OCI-M1 (cell line): ENCODE results near the gene CFAP157.

Experiments
- DNase-seq: peaks from one replicate; lab custom pipeline; 2025; lab: John Stamatoyannopoulos, UW

The CFAP157 gene

DNA sequence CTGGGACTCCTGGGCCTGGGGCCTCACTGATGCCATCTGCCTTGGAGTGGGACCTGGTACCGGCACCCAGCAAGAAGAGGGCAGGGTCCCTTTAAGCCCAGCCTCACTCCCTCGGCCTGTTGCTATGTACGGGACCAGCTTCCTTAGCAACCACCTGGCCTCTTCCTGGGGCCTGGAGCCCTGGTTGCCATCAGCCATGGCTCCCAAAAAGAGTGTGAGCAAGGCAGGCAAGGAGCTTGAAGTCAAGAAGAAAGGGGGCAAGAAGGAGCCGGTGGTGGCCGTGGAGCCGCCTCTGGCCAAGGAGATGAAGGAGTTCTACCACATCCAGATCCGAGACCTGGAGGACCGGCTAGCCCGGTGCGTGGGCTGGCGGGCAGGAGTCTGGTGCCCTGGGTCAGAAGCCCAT, at the start of gene CFAP157:
CFAP157 (plus strand) TSS at position 153 of the 406 bp plus-strand sequence; CDS start at position 197, 44 bp downstream.
- no peak for DNase-seq

DNA sequence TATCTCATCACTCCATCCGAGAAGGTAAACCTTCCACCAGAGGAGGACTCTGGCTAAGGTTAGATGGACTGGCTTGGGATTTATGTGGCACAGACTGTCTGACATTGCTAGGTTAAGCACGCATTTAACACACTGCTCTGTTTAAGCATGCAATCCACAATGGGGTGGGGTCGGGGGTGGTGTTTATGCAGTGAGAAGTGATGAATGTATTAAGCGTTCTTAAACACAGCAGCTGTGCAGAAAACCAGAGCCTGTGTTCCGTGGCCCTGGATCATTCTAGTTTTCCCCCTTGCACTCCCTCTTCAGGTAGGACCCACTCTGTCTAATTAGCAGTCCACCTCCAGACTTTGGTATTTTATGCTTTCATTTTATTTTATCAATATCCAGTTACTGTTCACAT, 48.4 kb upstream of the CFAP157 start:
- no peak for DNase-seq

DNA sequence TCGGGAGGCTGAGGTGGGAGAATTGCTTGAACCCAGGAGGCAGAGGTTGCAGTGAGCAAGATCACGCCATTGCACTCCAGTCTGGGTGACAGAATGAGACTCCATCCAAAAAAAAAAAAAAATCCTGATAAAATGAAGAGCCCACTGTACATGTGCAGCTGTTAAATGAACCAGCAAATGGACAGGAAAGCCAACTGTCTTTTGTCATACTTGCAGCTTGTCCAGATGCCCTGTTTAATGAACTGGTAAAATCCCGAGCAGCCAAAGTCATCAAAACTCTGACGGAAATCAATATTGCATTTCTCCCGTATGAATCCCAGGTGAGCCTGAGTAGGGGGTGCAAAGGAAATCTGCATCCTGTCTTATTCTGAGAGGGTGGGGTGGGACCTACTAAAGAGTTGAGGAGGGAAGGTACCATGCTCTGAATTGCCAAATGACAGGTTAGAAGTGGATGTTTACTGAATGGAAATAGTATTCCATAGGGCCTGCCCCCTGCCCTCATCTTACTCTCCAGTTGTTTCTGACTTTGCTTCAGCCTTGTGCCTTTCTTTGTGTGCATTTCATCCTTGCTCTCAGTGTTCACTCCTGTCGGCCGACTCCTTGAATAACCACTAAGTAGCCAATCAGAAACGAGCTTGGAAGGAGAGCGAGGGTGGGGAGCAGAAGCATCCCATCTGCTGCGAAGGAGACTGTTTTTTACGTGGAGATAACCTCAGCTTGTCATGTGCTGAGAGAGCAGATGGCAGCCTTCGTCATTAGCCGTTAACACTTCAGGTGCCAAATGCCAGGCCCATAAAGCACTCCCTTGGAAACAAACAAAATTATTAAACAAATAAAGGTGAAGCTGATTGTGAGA, 45.7 kb upstream of the CFAP157 start:
- no peak for DNase-seq

DNA sequence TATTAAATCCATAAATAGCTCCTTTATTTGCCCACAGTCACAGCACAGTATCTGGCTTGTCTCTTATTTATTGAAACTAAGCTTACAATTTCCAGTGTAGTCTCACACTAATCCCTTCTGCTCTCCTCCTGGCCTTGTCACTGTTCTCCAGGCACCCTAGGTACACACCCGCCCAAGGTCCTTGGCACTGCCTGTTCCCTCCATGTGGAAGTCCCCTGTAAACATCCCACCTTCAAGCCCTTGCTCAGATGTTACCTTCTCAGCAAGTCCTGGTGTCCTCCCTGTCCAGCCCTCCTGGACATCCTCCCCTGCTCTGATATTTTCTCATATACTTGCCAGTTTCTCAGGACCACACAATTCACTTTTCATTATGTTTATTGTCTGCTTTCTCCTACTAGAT, 44.2 kb upstream of the CFAP157 start:
- no peak for DNase-seq

DNA sequence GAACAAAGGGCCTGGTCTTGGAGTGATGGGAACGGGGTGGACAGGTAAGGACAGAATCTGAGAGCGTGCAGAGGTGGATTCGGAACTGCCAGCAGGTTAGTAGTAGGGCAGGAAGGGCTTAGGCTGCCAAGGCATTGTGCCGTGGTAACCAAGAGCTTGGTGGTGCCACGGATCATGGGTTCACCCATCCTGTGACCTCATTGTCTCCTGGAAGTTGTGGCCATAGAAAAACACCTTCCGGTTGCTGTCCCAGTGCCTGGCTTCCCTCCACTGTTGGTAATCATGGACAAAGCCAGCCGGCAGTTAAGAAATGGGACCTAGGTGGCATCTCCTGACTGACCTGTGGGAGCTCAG, 42.5 kb upstream of the CFAP157 start:
- DNase-seq: no peak

DNA sequence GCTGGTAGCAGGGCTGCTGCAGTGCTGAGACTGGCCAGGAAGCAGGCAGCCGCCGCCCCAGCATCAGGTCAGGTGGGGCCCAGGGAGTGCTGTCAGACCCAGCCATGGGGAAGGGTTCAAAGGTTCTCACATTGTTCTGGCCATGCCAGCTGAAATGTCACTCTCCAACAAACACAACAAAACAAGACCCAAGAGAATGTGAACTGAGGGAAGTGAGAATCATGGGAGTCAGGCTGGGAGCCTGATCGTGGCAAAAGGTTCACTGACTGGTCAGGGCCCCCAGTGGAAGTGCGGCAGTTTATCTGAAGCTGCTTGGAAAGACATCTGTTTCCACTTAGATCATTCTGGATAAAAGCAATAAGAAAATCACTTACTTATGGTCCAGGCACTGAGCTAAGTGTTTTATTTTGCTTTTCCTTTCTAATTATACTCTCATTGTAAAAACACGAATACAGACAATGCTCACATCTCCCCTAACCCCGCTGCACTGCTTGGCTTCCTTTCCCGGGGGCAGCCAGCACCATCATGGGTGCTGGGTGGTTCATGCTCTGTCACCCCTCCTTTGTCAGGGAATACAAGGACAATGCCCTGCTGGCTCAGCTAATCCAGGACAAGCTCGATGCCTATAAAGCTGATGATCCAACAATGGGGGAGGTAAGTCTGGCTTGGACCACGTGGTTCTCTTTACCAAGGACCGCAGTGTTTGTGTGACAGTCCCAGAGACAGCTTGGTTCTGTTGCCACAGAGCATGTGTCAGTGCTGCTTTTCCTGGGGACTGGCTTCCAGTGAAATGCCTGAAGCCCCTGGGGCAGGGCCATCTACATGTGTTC, 41.9 kb upstream of the CFAP157 start:
- DNase-seq: no peak

DNA sequence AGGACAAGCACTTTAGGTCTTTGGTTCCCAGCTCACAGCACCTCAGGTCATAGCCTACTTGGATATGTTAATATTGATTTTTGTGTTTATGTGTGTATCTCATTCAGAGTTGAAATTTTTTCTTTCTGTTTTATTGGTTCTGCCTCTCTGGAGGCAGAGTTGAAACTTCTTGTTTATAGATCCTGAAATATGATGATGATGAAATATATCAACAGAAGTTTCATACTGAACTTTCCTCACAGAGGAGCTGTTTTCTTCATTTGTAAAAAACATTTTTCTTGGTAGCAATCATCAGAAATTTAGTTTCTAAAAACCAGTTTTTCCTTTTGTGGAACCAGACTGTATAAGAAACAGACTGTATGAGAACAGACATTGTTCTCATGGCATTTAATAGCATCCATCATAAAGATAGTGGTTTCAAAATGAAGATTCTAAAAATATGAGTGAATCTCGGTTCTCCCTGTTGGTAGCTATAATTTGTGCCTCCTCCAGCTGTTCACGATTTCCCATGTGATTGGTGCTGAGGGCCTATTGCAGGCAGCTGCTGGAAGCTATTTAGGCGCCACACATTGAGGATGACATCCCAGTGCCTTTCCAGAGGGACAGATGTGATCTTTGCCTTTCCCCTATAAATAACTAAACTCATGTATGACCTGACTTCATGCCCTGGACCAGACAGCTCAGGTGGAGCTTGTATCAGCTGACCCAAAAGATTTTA, 39.5 kb upstream of the CFAP157 start:
- DNase-seq: no peak

DNA sequence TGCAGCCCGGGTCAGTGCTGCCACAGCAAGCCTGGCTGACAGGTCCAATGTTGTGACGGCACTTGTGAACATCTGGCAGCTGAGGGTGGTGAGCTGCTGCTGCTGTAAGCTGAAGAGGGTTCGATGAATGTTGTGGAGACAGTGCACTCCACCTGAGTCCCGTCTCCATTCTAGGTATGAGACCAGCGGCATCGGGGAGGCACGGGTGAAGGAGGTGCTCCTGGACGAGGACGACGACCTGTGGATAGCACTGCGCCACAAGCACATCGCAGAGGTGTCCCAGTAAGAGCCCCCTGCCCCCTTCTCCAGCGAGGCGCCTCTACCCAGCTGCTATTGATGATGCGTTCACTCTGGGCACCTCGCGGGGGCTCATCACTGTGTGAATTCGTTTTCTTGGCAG, 38.9 kb upstream of the CFAP157 start:
- no peak for DNase-seq

DNA sequence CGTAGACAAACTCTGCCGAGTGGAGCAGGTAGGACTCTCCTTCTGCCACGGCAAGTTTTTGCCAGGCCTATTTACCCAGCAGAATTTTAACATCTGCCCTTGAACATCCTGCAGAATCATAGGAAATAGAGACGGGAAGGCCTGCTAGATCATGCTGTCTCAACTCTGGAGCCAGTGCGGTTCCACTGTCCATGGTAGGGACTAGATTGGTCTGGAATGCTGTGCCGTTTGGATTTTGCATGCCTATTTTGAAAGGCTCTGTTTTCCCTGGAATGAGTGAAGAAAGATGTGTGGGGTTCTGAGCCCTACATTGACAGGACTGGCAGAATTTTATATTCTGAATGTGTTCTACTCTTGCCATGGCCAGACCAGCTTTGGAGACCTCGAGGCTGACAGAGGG, 33.6 kb upstream of the CFAP157 start:
- DNase-seq: no peak

DNA sequence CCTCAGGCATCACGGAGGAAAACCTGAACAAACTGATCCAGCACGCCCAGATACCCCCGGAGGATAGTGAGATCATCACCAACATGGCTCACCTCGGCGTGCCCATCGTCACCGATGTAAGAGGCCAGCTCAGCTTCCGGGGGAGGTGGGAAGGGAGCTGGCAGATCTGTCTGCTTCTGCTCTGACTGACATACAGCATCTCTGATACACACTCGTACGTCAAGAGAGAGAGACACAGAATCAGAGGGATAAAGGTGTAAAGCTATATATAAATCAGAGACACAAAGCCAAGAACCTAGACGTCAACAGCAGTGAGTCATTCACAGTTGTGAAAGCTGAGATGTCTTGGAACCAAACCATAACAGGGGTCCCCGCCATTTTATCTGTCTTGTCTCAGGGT, 30.1 kb upstream of the CFAP157 start:
- no peak for DNase-seq

DNA sequence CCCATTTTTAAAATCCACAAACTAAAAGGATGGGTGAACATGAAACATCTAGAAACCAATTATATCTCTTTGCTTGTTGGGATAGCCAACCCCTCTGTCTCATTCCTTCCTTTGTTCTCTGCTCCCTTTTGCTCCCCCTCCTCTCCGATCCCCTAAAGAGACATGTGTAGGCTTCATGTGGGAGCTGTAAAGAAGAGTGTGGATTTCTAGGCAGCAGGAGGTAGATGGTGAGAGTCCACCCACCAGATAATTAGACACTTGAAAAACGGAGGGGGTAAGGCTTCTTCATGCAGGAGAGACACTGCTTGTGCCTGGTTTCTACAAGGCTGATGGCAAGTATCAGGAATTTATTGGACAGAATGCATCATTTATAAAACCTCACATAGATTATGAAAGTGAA, 27.3 kb upstream of the CFAP157 start:
- DNase-seq: no peak

DNA sequence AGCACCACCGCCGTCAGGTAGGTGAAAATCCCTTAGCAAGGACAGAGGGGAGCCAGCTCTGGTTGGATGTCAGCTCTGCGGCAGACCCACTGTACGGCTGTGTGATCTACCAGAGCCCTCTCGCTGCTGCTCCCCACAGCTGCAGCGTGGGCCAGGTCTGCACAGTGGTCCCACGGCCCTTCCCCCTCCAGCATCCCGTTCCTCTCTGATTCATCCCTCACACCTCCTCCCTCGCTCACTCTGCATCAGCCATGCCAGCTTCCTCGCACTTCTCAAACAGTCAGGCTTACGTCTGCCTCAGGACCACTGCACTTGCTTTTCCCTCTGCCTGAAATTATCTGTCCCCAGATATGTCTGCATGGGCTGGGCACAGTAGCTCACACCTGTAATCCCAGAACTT, 26.6 kb upstream of the CFAP157 start:
- DNase-seq: no peak

DNA sequence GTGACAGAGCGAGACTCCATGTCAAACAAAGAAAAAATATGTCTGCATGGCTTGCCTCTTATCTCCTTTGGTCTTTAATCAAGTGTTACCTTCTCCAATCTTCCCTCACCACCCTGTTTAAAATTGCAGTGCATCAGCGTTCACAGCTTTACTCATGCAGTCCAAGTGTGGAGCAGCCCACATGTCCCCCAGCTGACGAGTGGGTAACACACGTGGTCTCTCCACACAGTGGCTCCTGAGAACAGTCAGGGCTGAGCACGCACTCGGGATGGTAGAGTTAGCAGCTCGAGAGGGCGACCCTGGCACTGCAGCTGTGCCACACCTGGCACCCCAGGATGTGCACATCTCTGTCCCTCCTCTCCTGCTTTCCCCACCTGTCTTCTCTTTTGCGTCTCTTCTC, 25.9 kb upstream of the CFAP157 start:
- DNase-seq: no peak

DNA sequence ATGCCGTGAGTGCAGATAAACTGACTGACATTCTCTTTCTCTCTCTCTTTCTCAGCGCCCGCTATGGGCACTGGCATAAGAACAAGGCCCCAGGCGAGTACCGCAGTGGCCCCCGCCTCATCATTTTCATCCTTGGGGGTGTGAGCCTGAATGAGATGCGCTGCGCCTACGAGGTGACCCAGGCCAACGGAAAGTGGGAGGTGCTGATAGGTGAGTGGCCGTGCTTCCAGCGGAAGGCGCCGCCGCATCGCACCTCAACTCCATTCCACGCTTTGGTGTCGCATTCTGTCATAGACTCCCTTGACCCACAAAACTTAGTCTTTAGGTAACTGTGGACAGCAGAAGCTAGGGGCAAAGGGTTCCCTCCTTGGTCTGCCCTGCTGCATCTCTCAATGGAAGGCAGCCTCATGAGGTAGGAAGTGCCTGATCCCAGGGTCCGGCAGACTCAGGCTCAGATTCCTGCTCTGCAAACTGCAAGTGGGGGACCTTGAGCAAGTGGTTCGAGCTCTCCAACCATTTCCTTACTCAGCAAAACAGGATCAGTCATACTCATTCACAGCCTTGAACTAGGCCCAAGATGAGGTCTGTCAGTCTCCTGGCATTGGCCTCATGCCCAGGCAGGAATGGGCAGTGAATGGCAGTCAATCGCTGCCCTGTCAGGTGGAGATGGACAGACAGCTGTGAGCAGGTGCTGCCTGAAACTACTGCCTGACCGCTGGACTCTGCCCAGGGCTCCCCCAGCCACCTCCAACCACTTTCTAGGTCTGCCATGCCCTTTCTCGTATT, 24.2 kb upstream of the CFAP157 start:
- DNase-seq: no peak

DNA sequence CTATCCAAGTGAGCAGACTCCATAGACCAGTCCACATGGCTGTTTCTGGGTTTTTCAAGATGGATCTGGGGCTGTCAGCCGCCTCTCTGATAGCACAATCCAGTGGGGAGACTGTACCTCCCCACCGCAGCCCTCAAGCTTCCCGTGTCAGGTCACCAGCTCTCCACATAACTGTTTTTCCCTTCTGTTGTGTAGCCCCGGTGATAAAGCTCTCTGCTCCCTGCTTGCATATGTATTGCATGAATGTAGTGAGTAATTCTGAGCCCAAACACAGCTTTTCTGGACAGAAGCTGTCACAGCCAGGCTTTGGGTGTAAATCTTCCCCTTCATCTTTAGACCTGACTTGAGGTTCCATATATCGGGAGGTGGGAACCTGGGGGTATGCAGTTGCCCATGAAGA, 23.1 kb upstream of the CFAP157 start:
- DNase-seq: no peak

DNA sequence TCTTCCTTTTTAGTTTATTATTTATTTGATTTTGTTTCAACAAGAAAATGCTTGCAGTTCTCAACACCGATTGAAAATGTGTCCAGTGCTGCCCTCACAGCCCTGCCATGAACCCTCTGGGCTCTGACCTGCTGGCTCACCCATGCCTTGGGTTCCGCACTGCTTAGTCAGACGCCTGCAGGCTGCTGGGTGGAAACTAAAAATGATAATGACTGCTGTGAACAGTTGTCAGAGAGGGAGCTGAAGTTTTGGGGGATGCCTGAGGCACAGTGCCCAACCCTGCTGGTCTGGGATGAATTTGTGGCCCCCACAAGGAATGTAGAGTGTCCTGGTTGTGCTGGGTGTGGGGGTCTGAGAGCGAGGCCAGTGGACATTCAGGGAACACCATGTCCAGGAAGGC, 22.2 kb upstream of the CFAP157 start:
- DNase-seq: no peak

DNA sequence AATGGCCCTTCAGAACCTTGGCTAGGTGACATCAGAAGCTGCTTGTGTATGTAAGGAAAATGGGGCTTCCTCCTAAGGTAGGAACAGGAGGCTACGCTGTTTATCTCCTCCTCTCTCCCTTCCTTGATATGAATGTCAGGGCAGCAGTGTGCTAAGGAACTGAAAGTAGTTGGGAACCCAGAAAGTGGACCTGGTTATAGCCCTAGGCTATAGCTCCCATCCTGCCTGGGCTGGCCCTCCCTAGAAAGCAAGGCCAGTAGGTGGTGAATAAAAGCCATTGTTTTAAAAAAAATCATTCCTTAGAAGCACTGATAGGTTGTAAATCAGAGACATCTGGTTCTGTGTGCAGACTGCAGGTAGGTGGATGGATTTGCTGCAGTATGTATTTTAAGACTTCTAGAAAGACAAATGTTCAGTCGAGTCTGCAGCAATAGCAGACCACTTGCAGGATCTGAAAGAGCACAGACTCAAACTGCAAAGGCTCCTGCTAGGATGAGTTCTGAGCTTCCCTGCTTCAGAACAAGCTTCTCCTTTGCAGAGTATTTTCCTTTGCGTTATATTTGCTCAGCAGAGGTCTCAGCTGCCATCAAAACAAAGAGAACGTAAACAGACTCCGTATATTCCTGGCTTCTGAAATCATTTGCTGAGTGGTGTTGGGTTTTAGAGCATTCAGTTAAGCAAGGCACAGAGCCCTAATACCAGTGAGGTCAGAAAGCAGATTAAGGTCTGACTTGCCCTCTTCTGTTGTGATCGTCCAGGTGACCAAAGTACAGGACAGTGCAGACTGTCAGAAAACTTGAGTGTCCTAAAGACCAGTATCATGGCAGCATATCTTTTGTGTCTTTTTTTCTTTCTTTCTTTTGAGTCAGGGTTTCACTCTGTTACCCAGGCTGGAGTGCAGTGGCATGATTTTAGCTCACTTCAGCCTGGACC, 20.1 kb upstream of the CFAP157 start:
- DNase-seq: no peak

DNA sequence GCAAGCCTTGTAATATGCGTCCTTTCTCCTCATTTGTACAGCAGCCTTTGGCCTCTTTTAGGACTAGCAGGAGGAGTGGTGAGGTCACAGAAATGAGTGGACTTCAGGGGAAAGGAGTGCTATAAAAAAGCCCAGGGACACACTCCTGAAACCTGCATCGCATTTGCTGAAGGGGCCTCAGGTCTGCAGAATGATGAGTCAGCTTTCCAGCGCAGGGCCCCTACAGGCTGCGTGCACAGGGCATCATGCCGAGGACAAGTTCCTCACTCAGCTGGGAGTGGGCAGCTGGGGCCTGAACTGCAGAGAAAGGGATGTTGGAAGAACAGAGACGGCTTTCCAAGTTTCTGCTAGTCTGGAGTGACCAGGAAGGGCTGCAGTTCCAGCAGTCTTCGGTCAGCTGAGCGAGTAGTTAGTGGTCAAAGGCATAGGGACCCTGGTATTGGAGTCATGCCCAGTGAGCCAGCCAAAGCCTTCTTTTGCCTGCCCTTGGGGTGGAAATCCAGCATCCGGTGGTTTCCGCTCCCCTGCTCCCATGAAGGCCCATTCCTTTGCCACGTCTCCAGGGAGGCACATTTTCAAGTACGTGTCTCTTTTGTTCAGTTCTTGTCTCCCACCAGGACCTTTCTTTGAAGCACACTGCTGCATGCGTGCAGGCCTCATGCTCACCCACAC, 17.3 kb upstream of the CFAP157 start:
- no peak for DNase-seq

DNA sequence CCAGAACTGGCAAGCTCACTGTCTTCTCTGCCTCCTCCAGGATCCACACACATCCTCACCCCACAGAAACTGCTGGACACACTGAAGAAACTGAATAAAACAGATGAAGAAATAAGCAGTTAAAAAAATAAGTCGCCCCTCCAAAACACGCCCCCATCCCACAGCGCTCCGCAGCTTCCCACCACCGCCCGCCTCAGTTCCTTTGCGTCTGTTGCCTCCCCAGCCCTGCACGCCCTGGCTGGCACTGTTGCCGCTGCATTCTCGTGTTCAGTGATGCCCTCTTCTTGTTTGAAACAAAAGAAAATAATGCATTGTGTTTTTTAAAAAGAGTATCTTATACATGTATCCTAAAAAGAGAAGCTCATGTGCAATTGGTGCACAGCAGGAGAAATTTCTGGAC, 16.1 kb upstream of the CFAP157 start:
- DNase-seq: no peak

DNA sequence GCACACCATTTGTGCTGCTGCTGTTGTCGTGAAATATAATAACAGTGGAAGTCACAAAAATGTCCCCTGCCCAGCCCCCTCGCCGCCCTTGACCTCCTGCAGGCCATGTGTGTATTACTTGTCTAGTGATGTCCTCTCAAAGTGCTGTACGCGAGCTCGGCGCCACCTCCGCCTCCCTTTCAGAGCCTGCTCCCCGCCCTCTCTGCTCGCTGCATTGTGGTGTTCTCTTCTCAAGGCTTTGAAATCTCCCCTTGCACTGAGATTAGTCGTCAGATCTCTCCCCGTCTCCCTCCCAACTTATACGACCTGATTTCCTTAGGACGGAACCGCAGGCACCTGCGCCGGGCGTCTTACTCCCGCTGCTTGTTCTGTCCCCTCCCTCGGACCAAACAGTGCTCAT, 14.7 kb upstream of the CFAP157 start:
- no peak for DNase-seq
